HepG2 (cell line): ENCODE results near the gene NUDT9. TPM values are rescaled to one million over a fixed set of nuclear protein-coding genes. Genes with fewer than 3 reads are reported as not detected.
A peak's percentile ranks its signal among the peaks of the same experiment; 100 is the strongest.

ENCODE experiments used
- ARID2 ChIP-seq: sonication (generic); formaldehyde crosslinking; IDR thresholded peaks from 2 replicates; pipeline ENCODE4 v1.8.1; 2022; ENCODE audit warnings: mild to moderate bottlenecking, missing genetic modification reagents, borderline replicate concordance
- CENPX ChIP-seq: sonication (generic); formaldehyde crosslinking; IDR thresholded peaks from 2 replicates; pipeline ENCODE4 v1.9.0; 2021; ENCODE audit warnings: mild to moderate bottlenecking, missing genetic modification reagents, moderate library complexity
- ESRRA ChIP-seq: sonication (generic); formaldehyde crosslinking; IDR thresholded peaks from 2 replicates; pipeline ENCODE4 v1.5.1; 2020; ENCODE audit warnings: mild to moderate bottlenecking, low read depth, missing genetic modification reagents
- FOXJ3 ChIP-seq: sonication (generic); formaldehyde crosslinking; IDR thresholded peaks from 2 replicates; pipeline ENCODE4 v1.4.0; 2020; ENCODE audit warnings: missing genetic modification reagents, mild to moderate bottlenecking, borderline replicate concordance
- FOXK2 ChIP-seq: fragments of 450-650 bp; IDR thresholded peaks from 2 replicates; pipeline ENCODE4 v1.6.1; 2016
- MEIS2 ChIP-seq: sonication (generic); formaldehyde crosslinking; IDR thresholded peaks from 2 replicates; pipeline ENCODE4 v1.9.0; 2021; ENCODE audit warnings: mild to moderate bottlenecking, missing genetic modification reagents
- NFE2L2 ChIP-seq: fragments of 150-350 bp; IDR thresholded peaks from 2 replicates; pipeline ENCODE4 v1.6.1; 2014; ENCODE audit warnings: low read length
- PPARG ChIP-seq: conservative IDR thresholded peaks from 2 replicates; pipeline ENCODE4 v1.6.1; 2016; ENCODE audit warnings: missing biosample characterization, missing genetic modification reagents
- SMAD9 ChIP-seq: sonication (generic); formaldehyde crosslinking; IDR thresholded peaks from 2 replicates; pipeline ENCODE4 v1.5.1; 2020; ENCODE audit warnings: mild to moderate bottlenecking, missing genetic modification reagents
- THAP9 ChIP-seq: sonication (generic); formaldehyde crosslinking; IDR thresholded peaks from 2 replicates; pipeline ENCODE4; 2020; ENCODE audit warnings: missing genetic modification reagents, mild to moderate bottlenecking, borderline replicate concordance
- ZBTB2 ChIP-seq: sonication (generic); formaldehyde crosslinking; IDR thresholded peaks from 2 replicates; pipeline ENCODE4 v1.8.0; 2022; ENCODE audit warnings: low read depth, missing genetic modification reagents
- ZMAT3 ChIP-seq: sonication (generic); formaldehyde crosslinking; conservative IDR thresholded peaks from 2 replicates; pipeline ENCODE4 v1.7.0; 2021; ENCODE audit warnings: missing genetic modification reagents
- ZNF383 ChIP-seq: sonication (generic); formaldehyde crosslinking; IDR thresholded peaks from 2 replicates; pipeline ENCODE4 v1.4.0; 2020; ENCODE audit warnings: missing genetic modification reagents, mild to moderate bottlenecking, borderline replicate concordance
- ZNF678 ChIP-seq: sonication (generic); formaldehyde crosslinking; IDR thresholded peaks from 2 replicates; pipeline ENCODE4 v1.4.0; 2020; ENCODE audit warnings: mild to moderate bottlenecking, missing genetic modification reagents
- ZNF776 ChIP-seq: sonication (generic); formaldehyde crosslinking; IDR thresholded peaks from 2 replicates; pipeline ENCODE4 v1.4.0; 2020; ENCODE audit warnings: mild to moderate bottlenecking, missing genetic modification reagents
- ZNF782 ChIP-seq: sonication (generic); formaldehyde crosslinking; IDR thresholded peaks from 2 replicates; pipeline ENCODE4 v1.4.0; 2020; ENCODE audit warnings: missing genetic modification reagents, mild to moderate bottlenecking, borderline replicate concordance
- polyA plus RNA-seq, 8 experiments: library from polyadenylated mRNA; depleted of rRNA in 3 of 8; stranded (reverse) in 7 of 8; unstranded in 1 of 8; fragments of >200 nt; fragmentation: Illumina TruSeq in 4 of 8; extraction: Trizol in 4 of 8; gene quantifications; 2 replicates each; pipeline versions ENCODE4 v1.2.1 to v1.2.3, GENCODE V29; 2011 to 2016; ENCODE audit warnings: low read depth in 4 of 8, missing spikeins in 1 of 8, mixed read lengths in 1 of 8; ENCODE audit not compliant: insufficient read depth in 1 of 8
- total RNA-seq, 5 experiments: library from RNA; depleted of rRNA; stranded (reverse); fragments of >200 nt; fragmentation: Illumina TruSeq; extraction: Trizol; gene quantifications; 2 replicates each; pipeline ENCODE4 v1.2.3, GENCODE V29; 2016; ENCODE audit warnings: low read depth in 1 of 5
- TF ChIP-seq, protein P1 (sequence below): sonication (generic); formaldehyde crosslinking; conservative IDR thresholded peaks from 2 replicates; pipeline ENCODE4 v1.8.1; 2023; ENCODE audit warnings: missing genetic modification reagents
- TF ChIP-seq, protein P2 (sequence below): sonication (generic); formaldehyde crosslinking; IDR thresholded peaks from 2 replicates; pipeline ENCODE4 v1.4.0; 2020; ENCODE audit warnings: missing genetic modification reagents, mild to moderate bottlenecking, borderline replicate concordance
- TF ChIP-seq, protein P3 (sequence below): sonication (generic); formaldehyde crosslinking; IDR thresholded peaks from 2 replicates; pipeline ENCODE4 v1.4.0; 2020; ENCODE audit warnings: missing genetic modification reagents

Gene NUDT9
- total and polyA plus RNA-seq, 2 of the 13 experiments (the other 11 are each of a cell fraction or from before 2014, with no cell fraction given): 10.4 to 12.3 TPM

DNA sequence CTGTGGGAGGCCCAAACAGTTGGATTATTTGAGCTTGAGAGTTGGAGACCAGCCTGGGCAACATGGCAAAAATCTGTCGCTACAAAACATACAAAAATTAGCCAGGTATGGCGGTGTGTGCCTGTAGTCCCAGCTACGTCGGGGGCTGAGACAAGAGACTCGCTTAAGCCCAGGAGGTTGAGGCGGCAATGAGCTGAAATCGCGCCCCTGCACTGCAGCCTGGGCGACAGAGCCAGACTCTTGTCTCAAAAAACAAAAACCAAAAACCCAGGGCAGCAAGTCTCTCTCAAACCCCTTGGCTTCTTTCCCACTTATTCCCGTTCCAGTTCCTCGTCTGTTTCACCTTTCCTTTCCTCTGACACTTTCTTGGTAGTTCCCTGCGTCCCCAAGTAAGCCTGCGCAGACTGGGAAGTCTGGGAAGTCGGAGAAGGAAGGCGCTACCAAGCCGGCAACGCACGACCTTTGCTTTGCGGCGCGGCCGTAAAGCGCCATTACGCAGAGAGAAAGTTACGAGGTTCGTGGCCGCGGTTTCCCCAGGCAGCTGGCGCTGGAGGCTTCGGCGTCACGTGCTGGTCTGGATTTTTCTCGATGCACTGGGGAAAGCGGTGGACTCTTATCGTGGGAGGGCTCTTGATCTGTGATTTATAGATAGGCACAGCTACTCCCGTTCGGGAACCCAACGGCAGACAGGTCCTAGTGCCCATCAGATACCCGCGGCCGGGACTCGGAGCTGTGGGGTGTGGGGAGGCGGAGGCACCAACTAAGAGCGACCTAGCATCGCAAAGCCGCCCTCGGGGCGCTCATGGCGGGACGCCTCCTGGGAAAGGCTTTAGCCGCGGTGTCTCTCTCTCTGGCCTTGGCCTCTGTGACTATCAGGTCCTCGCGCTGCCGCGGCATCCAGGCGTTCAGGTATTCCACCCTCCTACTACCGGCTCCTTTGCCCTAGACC is at the start of gene NUDT9 (continued):
- 0 out of 2 replicates have a peak, but pooled peaks have one; percentile 22 for TF ChIP-seq ARID2
- peak; percentile 88; the same call in 1 of the 2 replicates for TF ChIP-seq THAP9 (CRISPR knock-in tag)
- TF ChIP-seq NFE2L2: no peak
- TF ChIP-seq, protein P1, sequence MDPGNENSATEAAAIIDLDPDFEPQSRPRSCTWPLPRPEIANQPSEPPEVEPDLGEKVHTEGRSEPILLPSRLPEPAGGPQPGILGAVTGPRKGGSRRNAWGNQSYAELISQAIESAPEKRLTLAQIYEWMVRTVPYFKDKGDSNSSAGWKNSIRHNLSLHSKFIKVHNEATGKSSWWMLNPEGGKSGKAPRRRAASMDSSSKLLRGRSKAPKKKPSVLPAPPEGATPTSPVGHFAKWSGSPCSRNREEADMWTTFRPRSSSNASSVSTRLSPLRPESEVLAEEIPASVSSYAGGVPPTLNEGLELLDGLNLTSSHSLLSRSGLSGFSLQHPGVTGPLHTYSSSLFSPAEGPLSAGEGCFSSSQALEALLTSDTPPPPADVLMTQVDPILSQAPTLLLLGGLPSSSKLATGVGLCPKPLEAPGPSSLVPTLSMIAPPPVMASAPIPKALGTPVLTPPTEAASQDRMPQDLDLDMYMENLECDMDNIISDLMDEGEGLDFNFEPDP: 0 out of 2 replicates have a peak, but pooled peaks have one; percentile 28
- TF ChIP-seq ZNF678: peak; percentile 80; the same call in 1 of the 2 replicates
- TF ChIP-seq CENPX: no peak
- TF ChIP-seq PPARG: 0 out of 2 replicates have a peak, but pooled peaks have one; percentile 7
- no peak; the same call in 1 of the 2 replicates for TF ChIP-seq ZBTB2
- peak; percentile 54; the same call in 1 of the 2 replicates for TF ChIP-seq FOXJ3 (CRISPR knock-in tag)
- TF ChIP-seq, protein P2, sequence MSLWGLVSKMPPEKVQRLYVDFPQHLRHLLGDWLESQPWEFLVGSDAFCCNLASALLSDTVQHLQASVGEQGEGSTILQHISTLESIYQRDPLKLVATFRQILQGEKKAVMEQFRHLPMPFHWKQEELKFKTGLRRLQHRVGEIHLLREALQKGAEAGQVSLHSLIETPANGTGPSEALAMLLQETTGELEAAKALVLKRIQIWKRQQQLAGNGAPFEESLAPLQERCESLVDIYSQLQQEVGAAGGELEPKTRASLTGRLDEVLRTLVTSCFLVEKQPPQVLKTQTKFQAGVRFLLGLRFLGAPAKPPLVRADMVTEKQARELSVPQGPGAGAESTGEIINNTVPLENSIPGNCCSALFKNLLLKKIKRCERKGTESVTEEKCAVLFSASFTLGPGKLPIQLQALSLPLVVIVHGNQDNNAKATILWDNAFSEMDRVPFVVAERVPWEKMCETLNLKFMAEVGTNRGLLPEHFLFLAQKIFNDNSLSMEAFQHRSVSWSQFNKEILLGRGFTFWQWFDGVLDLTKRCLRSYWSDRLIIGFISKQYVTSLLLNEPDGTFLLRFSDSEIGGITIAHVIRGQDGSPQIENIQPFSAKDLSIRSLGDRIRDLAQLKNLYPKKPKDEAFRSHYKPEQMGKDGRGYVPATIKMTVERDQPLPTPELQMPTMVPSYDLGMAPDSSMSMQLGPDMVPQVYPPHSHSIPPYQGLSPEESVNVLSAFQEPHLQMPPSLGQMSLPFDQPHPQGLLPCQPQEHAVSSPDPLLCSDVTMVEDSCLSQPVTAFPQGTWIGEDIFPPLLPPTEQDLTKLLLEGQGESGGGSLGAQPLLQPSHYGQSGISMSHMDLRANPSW: peak; percentile 25; the same call in 1 of the 2 replicates
- peak; percentile 85 for TF ChIP-seq ZNF776 (CRISPR knock-in tag)
- TF ChIP-seq SMAD9: no peak
- peak; percentile 85; the same call in 1 of the 2 replicates for TF ChIP-seq MEIS2 (CRISPR knock-in tag)
- TF ChIP-seq ESRRA (CRISPR knock-in tag): peak; percentile 58; the same call in 1 of the 2 replicates
- TF ChIP-seq, protein P3, sequence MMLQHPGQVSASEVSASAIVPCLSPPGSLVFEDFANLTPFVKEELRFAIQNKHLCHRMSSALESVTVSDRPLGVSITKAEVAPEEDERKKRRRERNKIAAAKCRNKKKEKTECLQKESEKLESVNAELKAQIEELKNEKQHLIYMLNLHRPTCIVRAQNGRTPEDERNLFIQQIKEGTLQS (CRISPR knock-in tag): no peak
- no peak for TF ChIP-seq ZNF383 (CRISPR knock-in tag)
- TF ChIP-seq ZMAT3 (CRISPR knock-in tag): peak; percentile 62; the same call in 1 of the 2 replicates
- peak; percentile 86 for TF ChIP-seq ZNF782 (CRISPR knock-in tag)
- no peak for TF ChIP-seq FOXK2
